Astrocyte (in vitro differentiated cells and primary cell): ENCODE measurements around the gene PTPRN2.

Experiments used
- CTCF ChIP-seq: IDR thresholded peaks from 2 replicates; pipeline ENCODE4 v1.5.1; 2011; ENCODE audit warnings: low read depth, mild to moderate bottlenecking, inconsistent platforms, low read length, moderate library complexity; ENCODE audit not compliant: insufficient read depth
- EZH2 ChIP-seq: IDR thresholded peaks from 2 replicates; pipeline ENCODE4 v1.6.1; 2012; ENCODE audit warnings: mild to moderate bottlenecking, low read length, inconsistent platforms; ENCODE audit not compliant: insufficient read depth

GRCh38 chr7:157657741-157658740 is 929.6 kb downstream of the PTPRN2 start:
- no peak for TF ChIP-seq CTCF
- TF ChIP-seq EZH2, result no peak
